Ishikawa (cell line): ENCODE data around the gene BABAM1.

ENCODE experiments used
- CEBPB ChIP-seq: IDR thresholded peaks from 2 replicates; pipeline ENCODE4 v1.6.1; 2012
- CREB1 ChIP-seq: IDR thresholded peaks from 2 replicates; pipeline ENCODE4 v1.6.1; 2012; ENCODE audit warnings: low read depth
- EGR1 ChIP-seq: IDR thresholded peaks from 2 replicates; pipeline ENCODE4 v1.6.1; 2012
- EP300 ChIP-seq: IDR thresholded peaks from 2 replicates; pipeline ENCODE4 v1.6.1; 2012; ENCODE audit warnings: borderline replicate concordance
- FOXM1 ChIP-seq: IDR thresholded peaks from 2 replicates; pipeline ENCODE4 v1.6.1; 2012; ENCODE audit warnings: low read depth, borderline replicate concordance
- NFIC ChIP-seq: IDR thresholded peaks from 2 replicates; pipeline ENCODE4 v1.6.1; 2012
- RAD21 ChIP-seq: IDR thresholded peaks from 2 replicates; pipeline ENCODE4 v1.6.1; 2012; ENCODE audit warnings: low read depth
- TAF1 ChIP-seq: IDR thresholded peaks from 2 replicates; pipeline ENCODE4 v1.6.1; 2012; ENCODE audit warnings: low read depth, mild to moderate bottlenecking
- TCF12 ChIP-seq: IDR thresholded peaks from 2 replicates; pipeline ENCODE4 v1.6.1; 2012; ENCODE audit warnings: low read depth
- TEAD4 ChIP-seq: IDR thresholded peaks from 2 replicates; pipeline ENCODE4 v1.6.1; 2012
- YY1 ChIP-seq: IDR thresholded peaks from 2 replicates; pipeline ENCODE4 v1.6.1; 2012; ENCODE audit warnings: low read depth
- ZBTB7A ChIP-seq: IDR thresholded peaks from 2 replicates; pipeline ENCODE4 v1.6.1; 2012; ENCODE audit warnings: low read depth
- TF ChIP-seq, protein P1 (sequence below): IDR thresholded peaks from 2 replicates; pipeline ENCODE4 v1.6.1; 2012
- TF ChIP-seq, protein P2 (sequence below): IDR thresholded peaks from 2 replicates; pipeline ENCODE4 v1.6.1; 2012
- TF ChIP-seq, protein P3 (sequence below): IDR thresholded peaks from 2 replicates; pipeline ENCODE4 v1.6.1; 2012; ENCODE audit warnings: low read depth, mild to moderate bottlenecking

The BABAM1 gene

DNA sequence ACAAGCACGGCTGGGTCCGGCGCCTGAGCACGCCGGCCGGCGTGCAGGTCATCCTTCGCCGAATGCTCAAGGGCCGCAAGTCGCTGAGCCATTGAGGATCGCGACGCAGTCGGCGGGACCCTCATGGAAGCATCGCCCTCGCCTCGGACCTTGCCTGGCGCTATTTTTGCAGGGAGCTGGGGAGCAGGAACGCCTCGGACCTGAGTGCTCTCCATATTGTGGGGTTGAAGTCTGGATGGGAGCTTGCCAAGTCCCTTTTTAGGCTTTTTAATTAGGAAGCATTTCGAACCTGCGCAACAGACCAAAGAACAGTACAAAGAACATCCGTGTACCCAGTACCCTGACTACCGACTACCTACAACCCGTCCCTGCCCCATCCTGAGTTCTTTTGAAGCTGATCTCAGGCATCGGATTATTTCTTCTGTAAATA is 39.1 kb downstream of the BABAM1 start:
- TF ChIP-seq CREB1 = no peak
- TF ChIP-seq, protein P1, sequence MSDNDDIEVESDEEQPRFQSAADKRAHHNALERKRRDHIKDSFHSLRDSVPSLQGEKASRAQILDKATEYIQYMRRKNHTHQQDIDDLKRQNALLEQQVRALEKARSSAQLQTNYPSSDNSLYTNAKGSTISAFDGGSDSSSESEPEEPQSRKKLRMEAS = peak; percentile 23; the same call in 1 of the 2 replicates

DNA sequence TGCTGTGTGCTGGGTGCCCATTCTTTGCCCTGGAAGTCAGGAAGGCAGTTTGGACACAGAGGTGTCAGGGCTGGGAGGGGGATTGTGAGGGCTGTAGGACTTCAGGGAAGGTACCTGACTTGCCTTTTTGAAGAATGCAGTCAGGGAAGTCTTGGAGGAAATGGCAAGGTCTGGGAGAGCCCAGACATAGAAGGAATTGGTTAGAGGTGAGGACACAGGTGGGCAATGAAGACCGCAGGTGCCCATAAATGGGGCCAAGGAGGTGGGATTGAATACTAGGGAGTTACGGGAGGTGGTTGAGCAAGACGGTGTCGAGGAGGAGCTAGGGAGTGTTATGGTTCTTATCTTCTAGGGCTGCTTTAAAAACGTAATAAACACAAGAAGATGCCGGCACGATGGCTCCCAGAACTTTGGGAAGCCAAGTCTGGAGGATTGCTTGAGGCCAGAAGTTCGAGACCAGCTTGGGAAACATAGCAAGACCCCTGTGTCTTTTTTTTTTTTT is 40.7 kb downstream of the BABAM1 start:
- TF ChIP-seq, protein P2, sequence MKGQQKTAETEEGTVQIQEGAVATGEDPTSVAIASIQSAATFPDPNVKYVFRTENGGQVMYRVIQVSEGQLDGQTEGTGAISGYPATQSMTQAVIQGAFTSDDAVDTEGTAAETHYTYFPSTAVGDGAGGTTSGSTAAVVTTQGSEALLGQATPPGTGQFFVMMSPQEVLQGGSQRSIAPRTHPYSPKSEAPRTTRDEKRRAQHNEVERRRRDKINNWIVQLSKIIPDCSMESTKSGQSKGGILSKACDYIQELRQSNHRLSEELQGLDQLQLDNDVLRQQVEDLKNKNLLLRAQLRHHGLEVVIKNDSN = no peak
- TF ChIP-seq ZBTB7A = no peak
- TF ChIP-seq NFIC = no peak
- TF ChIP-seq CREB1 = no peak
- TF ChIP-seq CEBPB = no peak
- TF ChIP-seq FOXM1 = no peak
- no peak for TF ChIP-seq TAF1
- no peak for TF ChIP-seq TEAD4
- no peak for TF ChIP-seq EGR1
- TF ChIP-seq, protein P1 = no peak
- TF ChIP-seq, protein P3, sequence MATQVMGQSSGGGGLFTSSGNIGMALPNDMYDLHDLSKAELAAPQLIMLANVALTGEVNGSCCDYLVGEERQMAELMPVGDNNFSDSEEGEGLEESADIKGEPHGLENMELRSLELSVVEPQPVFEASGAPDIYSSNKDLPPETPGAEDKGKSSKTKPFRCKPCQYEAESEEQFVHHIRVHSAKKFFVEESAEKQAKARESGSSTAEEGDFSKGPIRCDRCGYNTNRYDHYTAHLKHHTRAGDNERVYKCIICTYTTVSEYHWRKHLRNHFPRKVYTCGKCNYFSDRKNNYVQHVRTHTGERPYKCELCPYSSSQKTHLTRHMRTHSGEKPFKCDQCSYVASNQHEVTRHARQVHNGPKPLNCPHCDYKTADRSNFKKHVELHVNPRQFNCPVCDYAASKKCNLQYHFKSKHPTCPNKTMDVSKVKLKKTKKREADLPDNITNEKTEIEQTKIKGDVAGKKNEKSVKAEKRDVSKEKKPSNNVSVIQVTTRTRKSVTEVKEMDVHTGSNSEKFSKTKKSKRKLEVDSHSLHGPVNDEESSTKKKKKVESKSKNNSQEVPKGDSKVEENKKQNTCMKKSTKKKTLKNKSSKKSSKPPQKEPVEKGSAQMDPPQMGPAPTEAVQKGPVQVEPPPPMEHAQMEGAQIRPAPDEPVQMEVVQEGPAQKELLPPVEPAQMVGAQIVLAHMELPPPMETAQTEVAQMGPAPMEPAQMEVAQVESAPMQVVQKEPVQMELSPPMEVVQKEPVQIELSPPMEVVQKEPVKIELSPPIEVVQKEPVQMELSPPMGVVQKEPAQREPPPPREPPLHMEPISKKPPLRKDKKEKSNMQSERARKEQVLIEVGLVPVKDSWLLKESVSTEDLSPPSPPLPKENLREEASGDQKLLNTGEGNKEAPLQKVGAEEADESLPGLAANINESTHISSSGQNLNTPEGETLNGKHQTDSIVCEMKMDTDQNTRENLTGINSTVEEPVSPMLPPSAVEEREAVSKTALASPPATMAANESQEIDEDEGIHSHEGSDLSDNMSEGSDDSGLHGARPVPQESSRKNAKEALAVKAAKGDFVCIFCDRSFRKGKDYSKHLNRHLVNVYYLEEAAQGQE = no peak
- TF ChIP-seq TCF12 = no peak
- no peak for TF ChIP-seq RAD21

DNA sequence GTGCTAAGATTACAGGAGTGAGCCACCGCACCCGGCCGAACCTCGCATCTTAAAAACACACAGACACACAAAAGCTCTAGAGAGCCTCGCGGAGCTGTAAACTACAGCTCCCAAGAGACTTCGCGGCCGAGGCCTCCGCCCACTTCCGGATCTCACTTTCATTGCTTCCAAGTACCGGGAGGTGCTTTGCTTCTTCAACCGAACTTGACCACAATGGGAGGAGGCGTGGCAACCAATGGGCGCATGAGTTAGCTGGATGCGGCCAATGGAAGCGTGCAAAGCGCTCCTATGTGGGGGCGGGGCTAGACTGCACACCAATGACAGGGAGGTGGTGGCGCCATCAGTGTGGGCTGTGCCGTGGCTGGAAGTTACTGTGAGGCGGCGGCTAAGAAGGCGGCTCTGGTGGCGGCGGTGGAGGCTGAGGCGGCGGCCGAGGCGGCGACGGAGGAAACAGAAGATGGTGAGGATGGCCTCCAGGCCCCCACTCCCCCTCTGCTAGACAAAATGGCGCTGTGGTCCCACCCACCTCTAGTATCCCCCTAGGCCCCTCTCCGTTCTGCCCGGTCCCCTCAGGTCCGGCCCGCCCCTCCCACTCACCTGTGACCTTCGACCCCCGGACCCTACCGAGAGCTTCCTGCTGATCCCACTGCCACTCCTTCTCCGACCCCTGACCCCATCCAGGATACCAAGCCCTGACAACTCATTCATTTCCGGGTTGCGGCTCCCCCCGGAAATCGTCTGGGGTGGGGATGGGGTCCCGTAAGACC is 42.1 kb downstream of the BABAM1 start, which contains the start of gene DDA1:
Gene DDA1, plus strand, starts transcription at position 366 of the 767 bp plus-strand sequence. Its CDS starts 92 bp downstream, at position 458.
- TF ChIP-seq TEAD4 (no peak), NFIC (no peak), EP300 (no peak), YY1 (peak; percentile 74), RAD21 (no peak), FOXM1 (no peak), TAF1 (peak; percentile 82), CREB1 (no peak), CEBPB (no peak), EGR1 (no peak), TCF12 (peak; percentile 9), ZBTB7A (no peak; the same call in 1 of the 2 replicates)
- TF ChIP-seq, protein P2 = no peak
- TF ChIP-seq, protein P3 = no peak
- TF ChIP-seq, protein P1 = no peak

DNA sequence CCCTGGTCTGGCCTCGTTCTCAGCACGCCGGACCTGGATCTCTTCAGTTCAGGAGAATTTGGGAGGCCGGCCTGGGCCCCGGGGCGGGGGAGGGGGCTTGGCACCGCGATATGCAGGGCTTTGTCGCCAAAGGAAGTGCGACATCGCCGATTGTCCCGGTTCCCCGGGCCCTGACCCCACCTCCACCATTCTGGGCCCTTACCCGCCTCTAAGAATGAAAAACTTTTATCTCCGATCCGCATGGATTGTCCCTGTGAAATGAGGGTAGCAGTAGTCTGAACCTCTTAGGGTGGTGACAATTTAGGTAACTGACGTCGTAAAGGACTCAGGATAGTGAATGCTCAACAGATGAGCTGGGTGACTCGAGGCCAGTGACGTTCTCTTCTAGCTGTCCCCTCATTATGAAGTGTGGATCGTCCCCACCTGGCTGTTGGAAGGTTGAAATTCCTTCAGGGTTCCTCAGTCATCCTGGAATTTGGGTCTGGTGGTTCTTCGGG is 42.8 kb downstream of the BABAM1 start:
- TF ChIP-seq EP300 (no peak), ZBTB7A (peak; percentile 98; the same call in 1 of the 2 replicates)

DNA sequence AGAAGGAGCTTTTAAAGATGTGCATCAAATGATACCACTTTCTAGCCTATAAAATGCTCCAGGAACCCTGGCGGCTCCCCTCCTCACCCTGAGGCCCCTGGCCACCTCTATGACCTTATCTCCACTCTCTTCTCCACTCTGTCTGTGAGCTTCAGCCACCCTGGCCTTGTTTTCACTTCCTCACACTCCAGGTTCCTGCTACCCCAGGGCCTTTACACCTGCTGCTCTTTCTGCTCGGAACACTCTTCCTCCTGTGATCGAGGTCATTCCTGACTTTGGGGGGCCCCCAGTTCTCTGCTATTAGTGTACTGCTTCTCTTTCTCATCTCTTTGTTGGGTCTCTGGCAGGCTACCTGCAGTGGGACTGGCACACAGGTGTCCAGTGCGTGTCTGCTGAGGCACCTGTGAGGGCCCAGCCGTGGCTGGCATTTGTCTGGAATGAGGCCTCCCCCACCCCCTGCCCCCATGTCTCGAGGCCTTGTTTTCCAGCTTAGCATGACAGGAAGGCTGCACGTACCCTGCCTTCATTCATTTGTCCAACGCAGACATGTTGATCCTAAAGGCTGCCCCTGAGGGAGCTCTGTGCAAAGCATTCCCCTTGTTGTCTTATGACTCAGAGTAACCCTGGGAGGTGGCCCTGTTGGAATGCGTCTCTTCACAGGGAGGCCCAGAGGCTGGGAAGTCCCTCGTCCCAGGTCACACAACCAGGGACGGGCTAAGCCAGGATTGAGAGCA is 44.4 kb downstream of the BABAM1 start:
- TF ChIP-seq NFIC (no peak), TEAD4 (peak; percentile 43; the same call in 1 of the 2 replicates)
